Left renal pelvis (tissue), 4 donors: ENCODE measurements around the gene GASK1B. TPM values are rescaled to one million over a fixed set of nuclear protein-coding genes. Genes with fewer than 3 reads are reported as not detected.

ENCODE experiments used
- DNase-seq, 4 donors: peaks; one replicate each; pipeline ENCODE4 v3.0.0-alpha.2; 2013; ENCODE audit warnings: low read depth in 4 of 4, low spot score in 3 of 4
- polyA plus RNA-seq, 4 donors: library from polyadenylated mRNA; unstranded; fragments of 120-200 nt; gene quantifications; one replicate each; pipeline ENCODE4 v1.2.1, GENCODE V29; 2013; ENCODE audit not compliant: insufficient read length in 4 of 4

GASK1B gene
- polyA plus RNA-seq, 4 donors: 28.0 to 48.4 (median 44.5) TPM

DNA sequence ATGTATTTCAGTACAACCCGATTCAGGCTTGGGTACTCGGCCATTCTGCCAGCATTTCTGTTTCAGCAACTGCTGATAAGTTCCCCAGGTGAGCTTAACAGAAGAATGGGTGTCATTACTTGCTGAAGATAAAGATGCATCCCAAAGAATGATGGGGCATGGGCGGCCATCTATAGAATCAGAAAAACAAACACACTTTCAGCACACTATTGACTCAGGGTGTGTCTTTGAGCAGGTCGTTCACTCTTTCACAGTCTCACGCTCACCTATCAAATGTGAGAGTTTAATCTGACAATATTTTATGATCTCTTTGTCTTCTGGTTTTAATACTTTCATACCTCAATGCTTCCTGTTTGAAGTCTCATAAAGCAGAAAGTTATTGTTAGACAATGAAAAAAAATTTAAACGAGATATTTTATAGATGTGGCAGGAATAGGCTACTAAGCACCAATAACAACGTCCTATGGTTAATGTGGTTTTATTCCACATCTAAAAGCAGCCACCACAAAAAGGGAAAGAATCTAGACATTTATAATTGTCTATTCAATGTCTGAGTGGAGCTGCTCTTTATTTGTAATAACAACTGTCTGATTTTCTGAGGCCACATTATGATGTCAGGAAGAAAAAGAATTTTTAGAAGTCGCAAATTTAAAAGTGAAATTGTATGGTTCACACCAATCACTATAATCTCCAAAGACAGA lies 17.0 kb downstream of the GASK1B start:
- DNase-seq: no peak

DNA sequence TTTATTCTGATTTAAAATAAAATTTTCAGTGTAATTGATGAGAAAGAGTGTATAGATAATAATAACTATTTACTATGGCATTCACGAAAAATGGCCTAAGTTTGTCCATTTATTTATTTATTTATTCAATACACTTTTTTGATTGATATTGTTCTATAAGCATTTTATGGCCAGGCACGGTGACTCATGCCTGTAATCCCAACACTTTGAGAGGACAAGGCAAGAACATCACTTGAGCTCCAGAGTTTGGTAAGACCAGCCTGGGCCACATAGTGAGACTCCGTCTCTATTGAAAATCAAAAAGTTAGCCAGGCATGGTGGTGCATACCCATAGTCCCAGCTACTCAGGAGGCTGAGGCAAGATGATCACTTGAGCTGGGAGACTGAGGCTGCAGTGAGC lies 25.7 kb downstream of the GASK1B start:
- DNase-seq: no peak

DNA sequence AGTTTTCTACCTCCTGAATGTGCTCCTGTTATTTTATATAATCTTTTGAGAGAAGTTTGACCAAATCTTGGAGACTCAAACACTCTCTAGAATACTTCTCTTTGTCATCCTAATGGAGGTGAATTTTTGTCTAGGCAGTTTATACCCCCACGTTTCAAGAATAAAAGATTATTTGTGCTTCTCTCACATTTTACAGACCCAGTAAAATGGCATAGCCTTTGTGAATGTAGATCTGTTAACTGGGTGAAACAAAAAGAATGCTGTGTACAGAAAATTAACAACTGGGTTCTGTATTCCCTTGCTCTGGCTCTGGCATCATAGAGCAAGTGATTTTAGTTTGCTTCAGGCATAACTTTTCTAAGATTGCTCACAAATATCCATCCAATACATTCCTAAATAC lies 26.1 kb downstream of the GASK1B start:
- no peak for DNase-seq

DNA sequence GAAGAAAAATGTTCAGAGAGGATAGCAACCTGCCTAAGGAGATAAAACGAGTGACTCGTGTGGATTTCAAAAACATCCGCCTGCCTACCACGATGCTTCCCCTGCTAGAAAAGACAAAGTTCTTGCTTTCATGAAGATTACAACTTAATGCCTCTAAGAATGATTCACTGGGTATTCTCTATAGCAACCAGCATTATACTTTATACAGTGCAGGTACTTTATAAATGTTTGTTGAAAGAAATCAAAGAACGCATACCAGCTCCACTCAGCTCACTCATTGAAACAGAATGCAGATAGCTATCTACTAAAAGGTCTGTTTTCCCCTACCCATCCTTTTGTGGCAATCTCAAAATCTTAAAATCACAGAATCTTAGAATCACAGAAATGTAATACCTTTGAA lies 33.7 kb downstream of the GASK1B start:
- DNase-seq: no peak

DNA sequence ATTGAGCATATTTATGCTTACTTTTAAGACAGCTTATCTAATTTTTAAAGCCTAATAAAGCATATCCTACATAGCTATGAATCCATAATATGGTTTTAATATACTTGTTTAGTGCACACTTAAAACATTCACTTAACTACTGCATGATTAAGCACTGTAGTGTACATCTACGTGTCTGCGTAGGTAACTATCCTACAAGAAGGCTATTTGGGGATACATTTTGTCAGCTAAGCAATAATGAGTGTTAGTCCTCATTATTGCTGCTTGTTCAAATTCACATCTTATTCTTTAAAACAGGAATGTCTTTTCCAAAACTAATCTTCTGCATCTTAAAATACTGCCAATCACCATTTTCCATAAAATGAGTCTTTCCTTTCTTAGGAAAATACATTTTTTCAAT lies 38.6 kb downstream of the GASK1B start:
- DNase-seq: no peak

DNA sequence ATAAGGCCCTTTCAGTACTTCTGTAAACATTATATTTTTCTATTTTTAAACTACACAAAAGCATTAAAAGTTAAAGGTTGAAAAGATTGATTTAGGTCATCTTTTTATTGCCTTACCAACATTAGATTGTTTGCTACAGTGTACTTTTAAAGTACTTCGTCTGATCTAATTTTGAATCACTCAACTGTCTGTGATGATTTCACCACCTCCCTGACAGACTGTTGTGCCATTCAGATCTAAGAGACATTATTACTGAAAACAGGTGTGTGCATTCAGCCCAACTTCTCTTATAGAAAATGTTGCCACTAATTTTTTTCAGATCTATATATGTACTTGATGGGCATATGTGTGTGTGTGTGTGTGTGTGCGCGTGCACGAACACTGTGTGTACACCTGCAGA lies 39.3 kb downstream of the GASK1B start:
- no peak for DNase-seq

DNA sequence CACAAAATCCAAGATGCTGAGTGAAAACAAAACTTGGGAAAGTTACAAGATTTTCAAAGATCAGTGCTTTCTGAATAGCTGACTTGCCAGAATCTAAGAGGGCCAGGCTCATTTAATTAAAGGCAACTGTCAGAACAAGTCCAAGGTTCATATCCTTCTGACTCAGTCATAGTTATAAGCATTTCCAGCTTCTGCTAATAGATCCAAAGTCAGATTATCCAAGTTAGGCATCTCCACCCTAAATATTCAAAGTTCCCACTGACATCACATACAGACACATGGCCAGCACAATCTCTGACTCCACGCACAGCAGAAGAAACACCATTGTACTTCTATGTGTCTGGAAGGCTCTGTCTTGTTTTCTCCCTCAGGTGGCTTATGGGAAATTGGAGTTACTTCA lies 41.8 kb downstream of the GASK1B start:
- DNase-seq: no peak

DNA sequence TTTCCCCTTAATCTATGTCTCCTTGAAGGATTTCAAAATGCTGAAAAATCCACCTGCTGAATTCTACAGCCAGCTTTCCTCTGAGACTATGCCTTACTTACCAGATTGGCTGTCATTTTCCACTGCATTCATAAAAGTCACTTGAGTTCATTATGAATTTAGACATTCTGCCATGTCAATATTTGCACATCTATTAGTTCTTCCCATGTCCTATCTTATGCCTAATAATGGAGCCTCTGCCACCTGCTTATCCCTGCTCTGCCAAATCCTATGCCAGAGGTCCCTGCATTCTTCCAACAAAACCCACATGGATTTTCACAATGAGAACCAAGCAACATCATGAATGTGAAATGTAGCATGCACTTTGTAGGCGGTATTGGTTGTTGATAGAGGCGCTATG lies 42.6 kb downstream of the GASK1B start:
- DNase-seq: no peak

DNA sequence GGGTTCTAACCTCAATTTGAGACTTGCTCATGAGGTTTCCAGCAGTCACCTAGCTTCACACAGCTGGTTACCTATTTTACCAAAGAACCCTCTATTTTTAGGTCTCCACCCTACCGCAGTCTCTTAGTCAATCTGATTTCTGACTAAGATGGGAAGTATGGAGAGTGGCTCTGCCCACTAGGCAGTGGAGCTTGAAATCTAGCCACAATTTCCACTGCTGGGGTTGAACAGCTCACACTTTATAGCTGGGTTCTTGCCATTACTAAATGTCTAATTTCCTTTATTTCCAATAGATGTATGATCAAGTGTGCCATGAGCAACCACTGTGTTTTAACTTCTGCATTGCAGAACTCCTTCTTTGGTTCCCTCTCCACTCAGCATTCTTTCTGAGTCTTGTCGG lies 43.1 kb downstream of the GASK1B start:
- DNase-seq: no peak

DNA sequence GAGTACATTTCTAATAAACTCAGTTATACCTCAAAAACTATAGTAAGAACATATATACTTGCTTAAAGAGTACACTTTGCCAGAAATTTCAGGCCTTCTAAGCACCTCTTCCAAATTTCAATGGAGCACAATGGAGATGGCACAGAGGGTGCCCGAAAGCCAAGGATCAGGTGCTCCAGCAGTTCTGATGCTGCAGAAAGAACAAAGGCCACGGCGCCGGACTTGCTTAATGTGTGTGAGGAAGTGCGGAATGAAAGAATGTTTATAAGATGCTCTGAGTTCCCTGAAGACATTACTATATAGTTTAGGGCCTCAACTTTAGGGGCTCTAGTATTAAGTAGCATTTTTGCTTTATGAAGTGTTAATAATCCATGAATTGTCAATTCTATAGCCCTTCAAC lies 44.3 kb downstream of the GASK1B start:
- no peak for DNase-seq

DNA sequence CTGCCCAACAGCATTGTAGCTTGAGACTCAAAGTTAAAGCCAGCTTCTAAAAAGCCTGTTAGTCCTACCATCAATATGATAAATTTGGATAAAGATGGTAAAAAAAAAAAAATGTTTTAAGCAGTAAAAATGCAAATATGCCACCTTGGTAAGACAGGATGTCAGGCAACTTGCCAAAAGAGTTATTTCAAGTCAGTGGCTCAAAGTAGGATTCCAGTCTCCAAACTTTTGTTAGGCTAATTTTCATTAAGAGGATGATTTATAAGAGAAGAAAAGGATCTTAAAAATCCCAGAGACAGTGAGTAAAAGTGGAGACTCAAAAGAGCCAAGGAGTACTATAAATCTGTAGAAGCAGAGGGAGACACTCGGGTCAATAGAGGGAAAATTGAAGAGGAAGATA lies 47.5 kb downstream of the GASK1B start:
- no peak for DNase-seq

Other genes with a start within 250 kb of the GASK1B start
- gene TMEM144, start 37.5 kb upstream of the GASK1B start, polyA plus RNA-seq: 1 to 10 TPM; 2.1 to 6.2 (median 5.9) TPM